PFSK-1 (cell line): Measurements from ENCODE around the gene SAG.

Experiments
- FOXP2 ChIP-seq: optimal IDR thresholded peaks from 2 replicates; pipeline ENCODE3; 2011; ENCODE audit warnings: borderline replicate concordance, control low read depth, inconsistent platforms; ENCODE audit not compliant: insufficient read depth; ENCODE audit errors: extremely low read length, extremely low read depth
- POLR2AphosphoS5 ChIP-seq: IDR thresholded peaks from 2 replicates; pipeline ENCODE4 v1.6.1; 2012; ENCODE audit warnings: low read depth, mild to moderate bottlenecking, control low read depth, low read length, moderate library complexity
- REST ChIP-seq, 2 experiments: IDR thresholded peaks; 2 replicates each; pipeline versions ENCODE4 v1.6.1 to v1.8.0; 2011 to 2012; ENCODE audit warnings: low read depth in 2 of 2, low read length in 2 of 2, control low read depth in 1 of 2, inconsistent platforms in 1 of 2, mild to moderate bottlenecking in 1 of 2, moderate library complexity in 1 of 2; ENCODE audit not compliant: insufficient read depth in 1 of 2
- SIN3A ChIP-seq: IDR thresholded peaks from 2 replicates; pipeline ENCODE4 v1.6.1; 2012; ENCODE audit warnings: mild to moderate bottlenecking, low read length, moderate library complexity, borderline replicate concordance; ENCODE audit not compliant: insufficient read depth
- TAF1 ChIP-seq: IDR thresholded peaks from 2 replicates; pipeline ENCODE4 v1.6.1; 2012; ENCODE audit warnings: low read length, control low read depth, borderline replicate concordance; ENCODE audit not compliant: insufficient read depth

Gene SAG

GRCh38 chr2:233270366-233270765, 37.2 kb upstream of the SAG start:
- no peak for TF ChIP-seq POLR2AphosphoS5
- no peak for TF ChIP-seq REST (IDR thresholded peaks at IDR 0.05; ENCODE audit: insufficient read depth in 1 of 2, low read depth in 2 of 2, low read length in 2 of 2)
- no peak for TF ChIP-seq TAF1

- TF ChIP-seq REST (IDR thresholded peaks at IDR 0.05; ENCODE audit: insufficient read depth in 1 of 2, low read depth in 2 of 2, low read length in 2 of 2) = no peak
- TF ChIP-seq TAF1 = no peak
- TF ChIP-seq SIN3A = no peak
- TF ChIP-seq POLR2AphosphoS5 = no peak
- no peak for TF ChIP-seq FOXP2
These were observed 36.7 kb upstream of the SAG start for GRCh38 chr2:233270951-233271350.

DNA sequence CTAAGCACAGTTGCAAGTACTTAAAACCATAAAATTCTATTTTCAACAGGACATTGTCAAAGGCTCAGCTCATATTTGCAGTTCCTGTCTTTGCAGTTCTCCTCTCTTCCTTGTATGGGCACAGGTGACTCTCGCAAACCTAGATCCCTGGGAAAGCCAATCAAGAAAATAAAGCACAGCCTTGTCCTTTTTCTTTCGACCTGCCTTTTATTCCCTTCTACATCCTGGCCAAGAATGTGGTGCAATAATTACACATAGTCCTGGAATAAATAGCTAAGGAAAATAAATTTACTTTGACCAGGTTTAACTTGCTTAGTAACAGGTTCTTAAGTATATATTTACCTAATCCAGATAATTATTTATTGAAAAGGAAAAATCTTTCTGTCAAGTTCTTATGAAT, 35.9 kb upstream of the SAG start:
- TF ChIP-seq FOXP2 (no peak), SIN3A (no peak), REST (IDR thresholded peaks at IDR 0.05; ENCODE audit: insufficient read depth in 1 of 2, low read depth in 2 of 2, low read length in 2 of 2) (no peak), TAF1 (no peak), POLR2AphosphoS5 (no peak)

- no peak for TF ChIP-seq TAF1
- no peak for TF ChIP-seq FOXP2
- no peak for TF ChIP-seq POLR2AphosphoS5
- TF ChIP-seq SIN3A = no peak
- no peak for TF ChIP-seq REST (IDR thresholded peaks at IDR 0.05; ENCODE audit: insufficient read depth in 1 of 2, low read depth in 2 of 2, low read length in 2 of 2)
These were observed 34.5 kb upstream of the SAG start for GRCh38 chr2:233273120-233273519.

- TF ChIP-seq REST (IDR thresholded peaks at IDR 0.05; ENCODE audit: insufficient read depth in 1 of 2, low read depth in 2 of 2, low read length in 2 of 2) (no peak), FOXP2 (no peak), POLR2AphosphoS5 (no peak), TAF1 (no peak), SIN3A (no peak)
These were observed 32.4 kb upstream of the SAG start for GRCh38 chr2:233275223-233275622.
